Fibroblast of the aortic adventitia (primary cell): ENCODE results near the gene FRK. TPM values are rescaled to one million over a fixed set of nuclear protein-coding genes. Genes with fewer than 3 reads are reported as not detected.
"Not testable (repeated sequence)": the region's sequence is repeated elsewhere in the genome, so short reads cannot be mapped to it uniquely, and the experiment has no call there.

ENCODE experiments used
- DNase-seq: peaks from one replicate; pipeline ENCODE4 v3.0.0-alpha.2; 2010; ENCODE audit warnings: low read depth
- H3K4me3 ChIP-seq: 2 replicates; pipeline ENCODE4 v1.5.1; 2011; ENCODE audit warnings: low read depth, mild to moderate bottlenecking, control low read depth, low read length, moderate library complexity
- total RNA-seq: library from RNA; depleted of rRNA; stranded (reverse); fragments of >200 nt; gene quantifications from 2 replicates; pipeline ENCODE4 v1.2.3, GENCODE V29; 2012; ENCODE audit warnings: low replicate concordance
- TF ChIP-seq, protein P1 (sequence below): IDR thresholded peaks from 2 replicates; pipeline ENCODE4 v1.5.1; 2011; ENCODE audit warnings: mild to moderate bottlenecking, low read length, control low read depth, inconsistent platforms; ENCODE audit not compliant: insufficient read depth

Gene FRK
- total RNA-seq, 1 donor: 2.0 TPM

DNA sequence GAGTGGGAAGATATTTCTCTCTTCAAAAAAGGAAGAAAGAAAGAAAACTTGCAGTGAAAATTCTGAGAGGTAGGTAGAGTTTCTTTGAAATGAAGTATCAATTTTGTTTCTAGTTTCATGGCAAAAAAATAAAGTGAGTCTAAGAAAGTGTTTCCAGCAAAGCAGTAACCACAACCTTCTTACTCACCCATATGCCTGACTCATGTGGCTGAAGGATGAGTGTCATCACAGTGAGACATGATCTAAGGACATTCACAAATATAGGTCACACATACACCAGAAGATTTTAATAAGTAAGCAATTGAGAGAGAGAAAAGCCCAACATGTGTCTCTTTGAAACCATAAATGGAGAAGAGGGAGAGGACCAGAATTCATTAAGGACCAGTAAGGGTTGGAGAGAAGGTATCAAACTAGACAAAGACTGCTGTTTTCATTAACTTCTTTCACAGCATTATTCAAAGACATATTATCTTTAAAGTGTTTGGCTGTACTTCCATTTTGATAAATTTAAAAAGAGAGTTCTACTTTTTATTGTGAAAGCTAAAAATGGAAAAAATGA lies 169.5 kb downstream of the FRK start:
- TF ChIP-seq, protein P1, sequence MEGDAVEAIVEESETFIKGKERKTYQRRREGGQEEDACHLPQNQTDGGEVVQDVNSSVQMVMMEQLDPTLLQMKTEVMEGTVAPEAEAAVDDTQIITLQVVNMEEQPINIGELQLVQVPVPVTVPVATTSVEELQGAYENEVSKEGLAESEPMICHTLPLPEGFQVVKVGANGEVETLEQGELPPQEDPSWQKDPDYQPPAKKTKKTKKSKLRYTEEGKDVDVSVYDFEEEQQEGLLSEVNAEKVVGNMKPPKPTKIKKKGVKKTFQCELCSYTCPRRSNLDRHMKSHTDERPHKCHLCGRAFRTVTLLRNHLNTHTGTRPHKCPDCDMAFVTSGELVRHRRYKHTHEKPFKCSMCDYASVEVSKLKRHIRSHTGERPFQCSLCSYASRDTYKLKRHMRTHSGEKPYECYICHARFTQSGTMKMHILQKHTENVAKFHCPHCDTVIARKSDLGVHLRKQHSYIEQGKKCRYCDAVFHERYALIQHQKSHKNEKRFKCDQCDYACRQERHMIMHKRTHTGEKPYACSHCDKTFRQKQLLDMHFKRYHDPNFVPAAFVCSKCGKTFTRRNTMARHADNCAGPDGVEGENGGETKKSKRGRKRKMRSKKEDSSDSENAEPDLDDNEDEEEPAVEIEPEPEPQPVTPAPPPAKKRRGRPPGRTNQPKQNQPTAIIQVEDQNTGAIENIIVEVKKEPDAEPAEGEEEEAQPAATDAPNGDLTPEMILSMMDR: no peak
- no peak for DNase-seq
- H3K4me3 ChIP-seq: no peak overlapping the region

DNA sequence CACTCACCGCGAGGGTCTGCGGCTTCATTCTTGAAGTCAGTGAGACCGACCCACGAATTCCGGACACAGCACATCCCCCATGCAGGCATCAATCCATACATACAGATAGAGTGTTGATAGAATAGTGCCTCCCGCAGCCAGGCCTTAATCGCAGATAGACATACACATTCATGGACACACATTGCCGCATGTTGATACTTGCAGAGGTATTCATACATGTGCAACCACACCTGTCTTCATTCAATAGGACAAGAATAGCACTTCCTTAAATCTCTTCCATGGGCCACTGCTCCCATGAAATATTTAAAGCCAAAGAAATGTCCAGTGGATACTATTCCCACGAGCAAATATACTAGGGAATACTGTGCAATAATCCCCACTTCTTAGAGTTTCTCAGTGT lies 170.5 kb downstream of the FRK start:
- TF ChIP-seq, protein P1: no peak
- no peak for DNase-seq
- no peak overlapping the region for H3K4me3 ChIP-seq

DNA sequence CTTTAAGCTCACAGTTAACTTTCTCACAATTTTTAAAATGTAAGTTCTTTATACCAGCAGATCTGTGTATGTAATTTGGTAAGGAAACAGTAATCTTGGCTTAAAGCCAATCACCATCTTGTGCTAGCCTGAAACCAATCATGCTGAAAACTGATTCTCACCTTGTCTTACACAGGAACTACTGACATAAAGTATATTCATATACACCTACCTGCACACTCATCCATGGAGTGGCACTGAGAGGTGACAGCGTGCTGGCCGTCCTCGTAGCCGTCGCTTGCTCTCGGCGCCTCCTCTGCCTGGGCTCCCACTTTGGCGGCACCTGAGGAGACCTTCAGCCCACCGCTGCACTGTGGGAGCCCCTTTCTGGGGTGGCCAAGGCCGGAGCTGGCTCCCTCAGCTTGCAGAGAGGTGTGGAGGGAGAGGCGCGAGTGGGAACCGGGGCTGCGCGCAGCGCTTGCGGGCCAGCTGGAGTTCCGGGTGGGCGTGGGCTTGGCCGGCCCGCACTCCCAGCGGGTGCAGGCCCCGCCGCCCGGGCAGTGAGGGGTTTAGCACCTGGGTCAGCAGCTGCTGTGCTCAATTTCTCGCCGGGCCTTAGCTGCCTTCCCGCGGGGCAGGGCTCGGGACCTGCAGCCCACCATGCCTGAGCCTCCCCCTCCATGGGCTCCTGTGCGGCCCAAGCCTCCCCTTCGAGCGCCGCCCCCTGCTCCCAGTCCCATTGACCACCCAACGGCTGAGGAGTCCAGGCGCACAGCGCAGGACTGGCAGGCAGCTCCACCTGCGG lies 171.8 kb downstream of the FRK start:
- not testable (repeated sequence) for DNase-seq, H3K4me3 ChIP-seq

DNA sequence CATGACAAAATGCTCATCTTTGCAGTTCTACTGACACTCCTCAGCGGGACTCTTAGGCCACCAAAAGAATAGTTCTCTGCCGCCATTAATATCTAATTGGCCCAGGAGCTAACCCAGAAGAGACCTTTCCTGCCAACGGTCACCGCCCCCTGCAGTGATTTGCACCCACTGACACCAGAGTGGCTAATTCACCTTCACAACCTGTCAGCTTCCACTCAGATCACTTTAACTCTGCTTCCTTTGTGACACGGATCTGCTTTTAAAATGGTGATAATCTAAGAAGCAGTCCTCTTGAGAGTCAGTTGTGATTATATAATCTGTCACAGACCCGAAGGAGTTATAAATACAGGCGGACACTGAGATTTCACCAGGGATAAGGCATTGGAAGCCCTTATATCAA lies 172.8 kb downstream of the FRK start:
- no peak for DNase-seq
- TF ChIP-seq, protein P1: no peak
- no peak overlapping the region for H3K4me3 ChIP-seq

DNA sequence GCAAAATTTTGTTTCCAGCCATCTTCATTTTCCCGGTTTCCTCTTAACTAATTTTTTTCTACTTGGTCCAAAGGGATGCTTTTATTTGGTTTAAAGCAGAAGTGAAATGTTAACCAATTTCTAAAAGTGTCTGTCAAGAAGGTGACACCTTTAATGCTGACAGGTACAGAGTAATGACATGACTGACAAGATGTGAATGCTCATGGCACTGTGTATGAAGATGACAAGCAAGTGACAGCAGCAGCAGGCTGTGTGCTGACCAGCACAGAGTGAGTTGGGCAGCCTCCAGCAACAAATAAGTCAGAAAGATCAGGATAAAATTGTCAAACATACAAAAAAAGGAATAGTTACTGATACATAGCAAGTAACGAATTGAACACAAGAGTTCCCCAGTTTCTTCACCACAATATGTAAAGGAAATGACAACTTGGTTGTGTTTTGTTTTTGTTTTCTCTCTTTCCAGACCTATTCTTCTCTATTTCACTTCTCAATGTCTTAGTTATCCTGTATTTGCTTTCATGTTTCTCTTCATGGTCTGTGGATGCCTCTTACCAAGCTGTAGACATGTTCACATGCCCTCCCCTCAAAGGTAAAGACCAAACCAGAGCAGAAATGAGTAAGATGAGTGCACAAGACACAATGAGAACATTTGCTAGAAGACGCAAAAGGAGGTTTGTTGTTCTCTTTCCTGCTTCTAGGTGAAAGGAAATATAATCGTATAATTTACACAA lies 174.9 kb downstream of the FRK start:
- TF ChIP-seq, protein P1: no peak
- DNase-seq: no peak
- no peak overlapping the region for H3K4me3 ChIP-seq

GRCh38 chr6:115882771-115883170 lies 177.9 kb downstream of the FRK start:
- TF ChIP-seq, protein P1: no peak
- no peak overlapping the region for H3K4me3 ChIP-seq
- DNase-seq: no peak

GRCh38 chr6:115882174-115882573 lies 178.5 kb downstream of the FRK start:
- DNase-seq: no peak
- TF ChIP-seq, protein P1: no peak
- H3K4me3 ChIP-seq: no peak overlapping the region
